GM12878 (cell line): Measurements from ENCODE around the gene MX1. TPM values are rescaled to one million over a fixed set of nuclear protein-coding genes. Genes with fewer than 3 reads are reported as not detected.

Source experiments
- ATAC-seq: fragments of 200-7000 bp; cut with Tn5 transposase; 3 replicates; pipeline ENCODE4 v1.9.1; 2020; ENCODE audit warnings: mild to moderate bottlenecking, moderate library complexity
- BruUV-seq: library from RNA; stranded (reverse); fragments of 400-500 nt; replicated peaks from 2 replicates; lab custom pipeline; 2021; lab: Mats Ljungman, UMichigan
- CTCF ChIA-PET: fragments of 300-600 bp; sonication (Branson Sonifier 250); formaldehyde crosslinking; extraction: SDS; loops from one replicate; lab custom pipeline; 2021; ENCODE audit warnings: inconsistent platforms; lab: Yijun Ruan, JAX
- POLR2A ChIA-PET: fragments of 350-600 bp; formaldehyde crosslinking; extraction: SDS; loops from one replicate; lab custom pipeline; 2021; ENCODE audit warnings: inconsistent platforms; lab: Charles Lee
- RAD21 ChIA-PET: fragments of 300-600 bp; sonication (Branson Sonifier 250); formaldehyde crosslinking; loops from one replicate; lab custom pipeline; 2023; ENCODE audit warnings: antibody characterized with exemption; ENCODE audit not compliant: unreplicated experiment; lab: Charles Lee
- SMC1A ChIA-PET: fragments of 300-600 bp; sonication (Branson Sonifier 250); formaldehyde crosslinking; loops from one replicate; lab custom pipeline; 2023; ENCODE audit not compliant: unreplicated experiment, uncharacterized antibody; lab: Charles Lee
- DNase-seq: peaks from one replicate; pipeline ENCODE4 v3.0.0-alpha.2; 2011; ENCODE audit warnings: low read depth, low spot score
- FAIRE-seq: peaks from 3 replicates; lab custom pipeline; 2011; peaks lifted over from hg19 to GRCh38; lab: Jason Lieb, UNC
- H2AFZ ChIP-seq: 2 replicates; pipeline ENCODE4 v1.6.0; 2011; ENCODE audit warnings: low read depth, low read length, control low read depth; ENCODE audit not compliant: control insufficient read depth
- H3K27ac ChIP-seq: 2 replicates; pipeline ENCODE4 v1.5.1; 2011; ENCODE audit warnings: control low read depth; ENCODE audit not compliant: control insufficient read depth, insufficient read depth
- H3K27me3 ChIP-seq, 2 experiments: replicated peaks in 1 of 2; 2 replicates each; pipeline versions ENCODE4 v1.6.0 to v1.6.1; 2011; ENCODE audit warnings: low read length in 1 of 2; ENCODE audit not compliant: control insufficient read depth in 2 of 2, insufficient read depth in 2 of 2
- H3K36me3 ChIP-seq, 2 experiments: 2 replicates each; pipeline ENCODE4 v1.5.1; 2011; ENCODE audit warnings: low read length in 1 of 2; ENCODE audit not compliant: control insufficient read depth in 2 of 2, insufficient read depth in 2 of 2
- H3K4me1 ChIP-seq: 2 replicates; pipeline ENCODE4 v1.6.1; 2011; ENCODE audit warnings: mild to moderate bottlenecking, low read length, moderate library complexity, mixed read lengths; ENCODE audit not compliant: control insufficient read depth, insufficient read depth
- H3K4me2 ChIP-seq: 2 replicates; pipeline ENCODE4 v1.6.0; 2011; ENCODE audit warnings: control low read depth; ENCODE audit not compliant: control insufficient read depth, insufficient read depth
- H3K4me3 ChIP-seq: fragments of 200-600 bp; sonication (generic); 2 replicates; pipeline ENCODE4 v1.5.1; 2016
- H3K79me2 ChIP-seq: 2 replicates; pipeline ENCODE4 v1.6.0; 2011; ENCODE audit warnings: low read length; ENCODE audit not compliant: control insufficient read depth, insufficient read depth
- H3K9ac ChIP-seq: 2 replicates; pipeline ENCODE4 v1.8.0; 2011; ENCODE audit warnings: low read length, control low read depth, mixed read lengths; ENCODE audit not compliant: control insufficient read depth, insufficient read depth
- H3K9me3 ChIP-seq: replicated peaks from 3 replicates; pipeline ENCODE4 v1.5.1; 2011; ENCODE audit warnings: mild to moderate bottlenecking, low read length; ENCODE audit not compliant: control insufficient read depth, insufficient read depth
- H4K20me1 ChIP-seq: 2 replicates; pipeline ENCODE4 v1.6.0; 2011; ENCODE audit not compliant: control insufficient read depth, insufficient read depth
- ATF7 ChIP-seq: fragments of 450-650 bp; IDR thresholded peaks from 2 replicates; pipeline ENCODE4 v1.6.1; 2016; ENCODE audit warnings: low read depth, mild to moderate bottlenecking
- BHLHE40 ChIP-seq, 2 experiments: fragments of 450-650 bp in 1 of 2; IDR thresholded peaks; 2 replicates each; pipeline ENCODE4 v1.6.1; 2011 to 2017; ENCODE audit warnings: low read depth in 2 of 2, borderline replicate concordance in 1 of 2, improper control_type of control experiment in 1 of 2, low read length in 1 of 2, mild to moderate bottlenecking in 1 of 2
- GATAD2B ChIP-seq: fragments of 450-650 bp; conservative IDR thresholded peaks from 2 replicates; pipeline ENCODE4 v1.6.1; 2017; ENCODE audit warnings: low read depth, mild to moderate bottlenecking, moderate library complexity
- IKZF2 ChIP-seq, 2 experiments: fragments of 450-650 bp; IDR thresholded peaks; 2 replicates each; pipeline ENCODE4 v1.6.1; 2017; ENCODE audit warnings: mild to moderate bottlenecking in 2 of 2, moderate library complexity in 2 of 2
- MXI1 ChIP-seq: fragments of 150-350 bp; IDR thresholded peaks from 2 replicates; pipeline ENCODE4 v1.6.1; 2011; ENCODE audit warnings: low read depth, mild to moderate bottlenecking, inconsistent platforms, low read length, improper control_type of control experiment
- SMAD1 ChIP-seq: fragments of 450-650 bp; IDR thresholded peaks from 2 replicates; pipeline ENCODE4 v1.6.1; 2018; ENCODE audit warnings: mild to moderate bottlenecking, low read depth; ENCODE audit not compliant: partially characterized antibody
- SPI1 ChIP-seq: IDR thresholded peaks from 2 replicates; pipeline ENCODE4 v1.6.1; 2011; ENCODE audit warnings: low read depth, mild to moderate bottlenecking, low read length, moderate library complexity, borderline replicate concordance; ENCODE audit not compliant: insufficient read depth
- WRNIP1 ChIP-seq: IDR thresholded peaks from 2 replicates; pipeline ENCODE4 v1.6.1; 2011; ENCODE audit warnings: low read depth, low read length, improper control_type of control experiment, borderline replicate concordance
- WGBS: methylation state at CpG from one replicate; pipeline ENCODE4 v1.1.6; 2016; ENCODE audit warnings: low lambda C conversion rate; ENCODE audit not compliant: insufficient replicate concordance, insufficient coverage; ENCODE audit errors: missing lambda C conversion rate; 5-methylcytosine and 5-hydroxymethylcytosine counted together
- in situ Hi-C: fragments of 300-500 bp; cut with MboI; formaldehyde crosslinking; loops from 9 replicates; pipeline ENCODE4 v1.14.3; 2018; ENCODE audit warnings: mixed read lengths
- intact Hi-C: fragments of 100-400 bp; cut with micrococcal nuclease; formaldehyde crosslinking; loops from one replicate; pipeline ENCODE4 v1.14.2; 2022; ENCODE audit not compliant: unreplicated experiment
- polyA plus RNA-seq, 11 experiments: library from polyadenylated mRNA; depleted of rRNA in 4 of 11; unstranded in 6 of 11; stranded (reverse) in 5 of 11; fragments of >200 nt; fragmentation: Nextera tagmentation in 4 of 11; fragmentation: Illumina TruSeq in 1 of 11; extraction: Ambion mirVana in 4 of 11; extraction: Trizol in 1 of 11; gene quantifications; 1 replicate in 1 of 11; 2 replicates in 10 of 11; pipeline versions ENCODE4 v1.2.1 to v1.2.3, GENCODE V29; 2011 to 2016; ENCODE audit warnings: inconsistent platforms in 2 of 11, missing spikeins in 2 of 11, low read depth in 1 of 11
- total RNA-seq, 4 experiments: library from RNA; depleted of rRNA in 3 of 4; stranded (reverse); fragments of >200 nt in 3 of 4; fragmentation: Illumina TruSeq in 1 of 4; extraction: Trizol in 1 of 4; gene quantifications; 2 replicates each; pipeline versions ENCODE4 v1.2.1 to v1.2.3, GENCODE V29; 2013 to 2021
- TF ChIP-seq, protein P1 (sequence below): IDR thresholded peaks from 2 replicates; pipeline ENCODE4 v1.6.1; 2012; ENCODE audit warnings: mild to moderate bottlenecking, low read depth, low read length
- TF ChIP-seq, protein P2 (sequence below): fragments of 450-650 bp; conservative IDR thresholded peaks from 2 replicates; pipeline ENCODE4 v1.6.1; 2017; ENCODE audit warnings: mild to moderate bottlenecking, moderate library complexity

Gene MX1
- total and polyA plus RNA-seq, 10 of the 15 experiments (the other 5 are each of a cell fraction or from before 2014, with no cell fraction given): 75.9 to 385 (median 302) TPM

DNA sequence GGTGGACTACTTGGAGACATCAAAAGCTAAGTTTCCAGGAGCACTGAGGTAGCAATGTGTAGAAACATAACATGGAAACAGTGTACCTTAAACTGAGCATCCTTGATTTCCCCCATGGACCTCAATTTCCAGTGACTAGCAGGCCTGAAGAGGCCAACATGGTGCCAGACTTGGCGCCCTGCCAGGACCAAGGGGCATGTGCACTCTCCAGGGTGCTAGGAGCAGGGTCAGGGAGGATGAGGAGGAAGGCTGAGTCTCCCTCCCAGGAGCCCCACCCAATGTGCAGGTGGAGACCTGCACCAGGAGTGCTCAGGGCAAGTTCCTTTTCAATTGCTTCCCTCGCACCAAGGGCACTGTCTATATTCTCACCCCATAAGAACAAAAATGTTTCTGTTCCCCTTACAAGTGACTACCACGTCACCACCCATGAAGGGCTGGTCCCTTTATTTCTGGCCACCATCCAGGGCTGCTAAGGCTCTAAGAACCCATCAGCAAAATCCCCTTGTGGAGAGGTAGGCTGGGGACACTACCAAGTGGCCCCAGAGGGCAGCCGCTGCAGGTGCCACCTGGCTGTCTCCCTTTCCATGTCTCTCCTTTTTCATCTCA, 39.2 kb downstream of the MX1 start:
- H3K4me1 ChIP-seq: no peaks in the 10 kb centered on the region
- no peaks in the 10 kb centered on the region; the same call in 2 of the 3 replicates for H3K9me3 ChIP-seq
- in situ Hi-C loops (no loop called here), intact Hi-C loops (no loop called here)
- no peak overlapping the region for H3K4me3 ChIP-seq
- H2AFZ ChIP-seq: no peak overlapping the region
- no peak for DNase-seq
- WGBS: 20% methylated on average over 4 of the region's 4 CpGs
- no peak for FAIRE-seq
- no peak overlapping the region for H3K27ac ChIP-seq
- no peaks in the 10 kb centered on the region for H3K36me3 ChIP-seq
- RAD21 ChIA-PET: interaction anchor here (1.1 kb wide), 1 partner anchor 182 kb away, joined by 4 read pairs; no protein-coding TSS in a partner anchor
- no peaks in the 10 kb centered on the region for H4K20me1 ChIP-seq
- no peaks in the 10 kb centered on the region; a peak in 1 of 4 replicates for H3K27me3 ChIP-seq
- TF ChIP-seq GATAD2B: no peak
- peak in 1 of 2 experiments; percentile 32; a peak in 1 of 4 replicates for TF ChIP-seq BHLHE40 (IDR thresholded peaks at IDR 0.05; ENCODE audit: borderline replicate concordance in 1 of 2, low read depth in 2 of 2, low read length in 1 of 2)
- peak; percentile 51; the same call in 1 of the 2 replicates for TF ChIP-seq SPI1
- TF ChIP-seq MXI1: 0 out of 2 replicates have a peak, but pooled peaks have one; percentile 25
- peak; percentile 35; the same call in 1 of the 2 replicates for TF ChIP-seq ATF7
- TF ChIP-seq IKZF2 (IDR thresholded peaks at IDR 0.05): peak in 1 of 2 experiments; percentile 11; a peak in 2 of 4 replicates
- no peak for TF ChIP-seq WRNIP1
- TF ChIP-seq, protein P1, sequence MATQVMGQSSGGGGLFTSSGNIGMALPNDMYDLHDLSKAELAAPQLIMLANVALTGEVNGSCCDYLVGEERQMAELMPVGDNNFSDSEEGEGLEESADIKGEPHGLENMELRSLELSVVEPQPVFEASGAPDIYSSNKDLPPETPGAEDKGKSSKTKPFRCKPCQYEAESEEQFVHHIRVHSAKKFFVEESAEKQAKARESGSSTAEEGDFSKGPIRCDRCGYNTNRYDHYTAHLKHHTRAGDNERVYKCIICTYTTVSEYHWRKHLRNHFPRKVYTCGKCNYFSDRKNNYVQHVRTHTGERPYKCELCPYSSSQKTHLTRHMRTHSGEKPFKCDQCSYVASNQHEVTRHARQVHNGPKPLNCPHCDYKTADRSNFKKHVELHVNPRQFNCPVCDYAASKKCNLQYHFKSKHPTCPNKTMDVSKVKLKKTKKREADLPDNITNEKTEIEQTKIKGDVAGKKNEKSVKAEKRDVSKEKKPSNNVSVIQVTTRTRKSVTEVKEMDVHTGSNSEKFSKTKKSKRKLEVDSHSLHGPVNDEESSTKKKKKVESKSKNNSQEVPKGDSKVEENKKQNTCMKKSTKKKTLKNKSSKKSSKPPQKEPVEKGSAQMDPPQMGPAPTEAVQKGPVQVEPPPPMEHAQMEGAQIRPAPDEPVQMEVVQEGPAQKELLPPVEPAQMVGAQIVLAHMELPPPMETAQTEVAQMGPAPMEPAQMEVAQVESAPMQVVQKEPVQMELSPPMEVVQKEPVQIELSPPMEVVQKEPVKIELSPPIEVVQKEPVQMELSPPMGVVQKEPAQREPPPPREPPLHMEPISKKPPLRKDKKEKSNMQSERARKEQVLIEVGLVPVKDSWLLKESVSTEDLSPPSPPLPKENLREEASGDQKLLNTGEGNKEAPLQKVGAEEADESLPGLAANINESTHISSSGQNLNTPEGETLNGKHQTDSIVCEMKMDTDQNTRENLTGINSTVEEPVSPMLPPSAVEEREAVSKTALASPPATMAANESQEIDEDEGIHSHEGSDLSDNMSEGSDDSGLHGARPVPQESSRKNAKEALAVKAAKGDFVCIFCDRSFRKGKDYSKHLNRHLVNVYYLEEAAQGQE: peak; percentile 14; the same call in 1 of the 2 replicates
- TF ChIP-seq, protein P2, sequence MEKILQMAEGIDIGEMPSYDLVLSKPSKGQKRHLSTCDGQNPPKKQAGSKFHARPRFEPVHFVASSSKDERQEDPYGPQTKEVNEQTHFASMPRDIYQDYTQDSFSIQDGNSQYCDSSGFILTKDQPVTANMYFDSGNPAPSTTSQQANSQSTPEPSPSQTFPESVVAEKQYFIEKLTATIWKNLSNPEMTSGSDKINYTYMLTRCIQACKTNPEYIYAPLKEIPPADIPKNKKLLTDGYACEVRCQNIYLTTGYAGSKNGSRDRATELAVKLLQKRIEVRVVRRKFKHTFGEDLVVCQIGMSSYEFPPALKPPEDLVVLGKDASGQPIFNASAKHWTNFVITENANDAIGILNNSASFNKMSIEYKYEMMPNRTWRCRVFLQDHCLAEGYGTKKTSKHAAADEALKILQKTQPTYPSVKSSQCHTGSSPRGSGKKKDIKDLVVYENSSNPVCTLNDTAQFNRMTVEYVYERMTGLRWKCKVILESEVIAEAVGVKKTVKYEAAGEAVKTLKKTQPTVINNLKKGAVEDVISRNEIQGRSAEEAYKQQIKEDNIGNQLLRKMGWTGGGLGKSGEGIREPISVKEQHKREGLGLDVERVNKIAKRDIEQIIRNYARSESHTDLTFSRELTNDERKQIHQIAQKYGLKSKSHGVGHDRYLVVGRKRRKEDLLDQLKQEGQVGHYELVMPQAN: no peak
- peak; percentile 53 for TF ChIP-seq SMAD1
- no TSS peak for BruUV-seq
- POLR2A ChIA-PET: no interaction called here
- CTCF ChIA-PET: no interaction called here
- H3K9ac ChIP-seq: no peak overlapping the region
- no peak overlapping the region for H3K4me2 ChIP-seq
- SMC1A ChIA-PET: interaction anchor here (1.0 kb wide), 1 partner anchor 182 kb away, joined by 3 read pairs; no protein-coding TSS in a partner anchor
- peak; percentile 55 for ATAC-seq
- H3K79me2 ChIP-seq: no peaks in the 10 kb centered on the region
